HCT116 (cell line): ENCODE results near the gene ADM5. TPM values are rescaled to one million over a fixed set of nuclear protein-coding genes. Genes with fewer than 3 reads are reported as not detected.

ENCODE experiments used
- ATAC-seq: fragments of 200-7000 bp; cut with Tn5 transposase; 2 replicates; pipeline ENCODE4 v1.9.1; 2020; ENCODE audit warnings: mild to moderate bottlenecking, moderate library complexity
- BruUV-seq: library from RNA; stranded (reverse); fragments of 400-500 nt; replicated peaks from 2 replicates; lab custom pipeline; 2021; lab: Mats Ljungman, UMichigan
- CTCF ChIA-PET: fragments of 300-600 bp; sonication (Branson Sonifier 250); formaldehyde crosslinking; loops from one replicate; lab custom pipeline; 2021; ENCODE audit warnings: antibody characterized with exemption; lab: Charles Lee
- POLR2A ChIA-PET: fragments of 300-600, 350-600 bp; sonication (Branson Sonifier 250); formaldehyde crosslinking; loops from one replicate; lab custom pipeline; 2021; ENCODE audit warnings: antibody characterized with exemption; lab: Charles Lee
- RAD21 ChIA-PET, 2 experiments: fragments of 300-600 bp; sonication (Branson Sonifier 250); formaldehyde crosslinking; loops; one replicate each; lab custom pipeline; 2023; ENCODE audit warnings: low total read pairs in 2 of 2; ENCODE audit not compliant: uncharacterized antibody in 2 of 2, unreplicated experiment in 2 of 2, low non-redundant PET in 1 of 2; lab: Charles Lee
- DNase-seq: peaks from one replicate; pipeline ENCODE4 v3.0.0-alpha.2; 2010; ENCODE audit warnings: low read depth, low spot score
- H2AFZ ChIP-seq: fragments of 200-600 bp; shearing (Covaris generic), sonication (generic); 2 replicates; pipeline ENCODE4 v1.6.1; 2017; ENCODE audit warnings: low read depth, mixed run types, mixed read lengths, antibody characterized with exemption, low read length; ENCODE audit not compliant: poor library complexity, severe bottlenecking
- H3K27ac ChIP-seq: 2 replicates; pipeline ENCODE4 v1.5.1; 2012; ENCODE audit warnings: low read depth, low read length
- H3K27me3 ChIP-seq: fragments of 200-600 bp; sonication (generic); 2 replicates; pipeline ENCODE4 v1.6.1; 2016; ENCODE audit warnings: mixed run types, low read length, mixed read lengths; ENCODE audit not compliant: insufficient read depth
- H3K36me3 ChIP-seq, 2 experiments: fragments of 200-500 bp in 1 of 2; fragments of 200-600 bp in 1 of 2; sonication (Bioruptor generic) in 1 of 2; sonication (generic) in 1 of 2; 2 replicates each; pipeline versions ENCODE4 v1.5.1 to v1.6.1; 2014 to 2016; ENCODE audit warnings: low read length in 2 of 2, inconsistent platforms in 1 of 2, mixed read lengths in 1 of 2, mixed run types in 1 of 2; ENCODE audit not compliant: insufficient read depth in 2 of 2, control insufficient read depth in 1 of 2
- H3K4me1 ChIP-seq, 2 experiments: fragments of 200-600 bp in 1 of 2; sonication (generic) in 1 of 2; 2 replicates each; pipeline versions ENCODE4 v1.5.1 to v1.6.1; 2012 to 2017; ENCODE audit warnings: low read length in 2 of 2, inconsistent platforms in 1 of 2, mild to moderate bottlenecking in 1 of 2, mixed read lengths in 1 of 2, mixed run types in 1 of 2, moderate library complexity in 1 of 2; ENCODE audit not compliant: insufficient read depth in 2 of 2, control insufficient read depth in 1 of 2
- H3K4me2 ChIP-seq: fragments of 200-600 bp; sonication (generic); 2 replicates; pipeline ENCODE4 v1.6.1; 2017; ENCODE audit warnings: mixed run types, low read length, mixed read lengths
- H3K4me3 ChIP-seq, 2 experiments: fragments of 200-600 bp in 1 of 2; sonication (generic) in 1 of 2; replicated peaks in 1 of 2; 2 replicates each; pipeline ENCODE4 v1.5.1; 2011 to 2016; ENCODE audit warnings: low read length in 2 of 2, control low read depth in 1 of 2, low read depth in 1 of 2, mild to moderate bottlenecking in 1 of 2, mixed read lengths in 1 of 2, mixed run types in 1 of 2
- H3K79me2 ChIP-seq: fragments of 200-600 bp; sonication (generic); 2 replicates; pipeline ENCODE4 v1.6.1; 2017; ENCODE audit warnings: mild to moderate bottlenecking, mixed run types, low read length, moderate library complexity, mixed read lengths; ENCODE audit not compliant: insufficient read depth
- H3K9ac ChIP-seq: fragments of 200-600 bp; sonication (generic); 2 replicates; pipeline ENCODE4 v1.6.1; 2016; ENCODE audit warnings: low read length, mixed read lengths
- H3K9me2 ChIP-seq: fragments of 200-600 bp; sonication (generic), shearing (Covaris generic); 2 replicates; pipeline ENCODE4 v1.6.1; 2017; ENCODE audit warnings: mixed run types, mild to moderate bottlenecking, moderate library complexity; ENCODE audit not compliant: insufficient read depth
- H3K9me3 ChIP-seq, 2 experiments: fragments of 200-500 bp in 1 of 2; fragments of 200-600 bp in 1 of 2; sonication (Bioruptor generic) in 1 of 2; sonication (generic) in 1 of 2; 2 replicates each; pipeline ENCODE4 v1.6.1; 2014 to 2017; ENCODE audit warnings: low read length in 2 of 2, mixed read lengths in 2 of 2, inconsistent platforms in 1 of 2, low read depth in 1 of 2, mild to moderate bottlenecking in 1 of 2, mixed run types in 1 of 2, moderate library complexity in 1 of 2; ENCODE audit not compliant: control insufficient read depth in 1 of 2, insufficient read depth in 1 of 2
- H4K20me1 ChIP-seq: fragments of 200-600 bp; sonication (generic), shearing (Covaris generic); 2 replicates; pipeline ENCODE4 v1.6.1; 2017; ENCODE audit warnings: mixed run types, mild to moderate bottlenecking, moderate library complexity; ENCODE audit not compliant: insufficient read depth
- CBX3 ChIP-seq: IDR thresholded peaks from 2 replicates; pipeline ENCODE4 v1.6.1; 2012; ENCODE audit warnings: low read depth
- CEBPB ChIP-seq: IDR thresholded peaks from 2 replicates; pipeline ENCODE4 v1.6.1; 2012; ENCODE audit warnings: low read depth
- EGR1 ChIP-seq: IDR thresholded peaks from 2 replicates; pipeline ENCODE4 v1.6.1; 2012; ENCODE audit warnings: low read depth
- ELF1 ChIP-seq: IDR thresholded peaks from 2 replicates; pipeline ENCODE4 v1.6.1; 2012; ENCODE audit warnings: low read depth, borderline replicate concordance
- EZH2 ChIP-seq: fragments of 200-600 bp; sonication (generic); IDR thresholded peaks from 2 replicates; pipeline ENCODE4 v1.6.1; 2017; ENCODE audit warnings: antibody characterized with exemption, mixed run types
- EZH2phosphoT487 ChIP-seq: fragments of 200-600 bp; IDR thresholded peaks from 2 replicates; pipeline ENCODE4 v1.6.1; 2018; ENCODE audit warnings: antibody characterized with exemption, borderline replicate concordance
- JUND ChIP-seq: IDR thresholded peaks from 2 replicates; pipeline ENCODE4 v1.6.1; 2012
- POLR2AphosphoS5 ChIP-seq: IDR thresholded peaks from 2 replicates; pipeline ENCODE4 v1.6.1; 2011; ENCODE audit warnings: mild to moderate bottlenecking, low read depth, low read length, moderate library complexity
- SIN3A ChIP-seq: IDR thresholded peaks from 2 replicates; pipeline ENCODE4 v1.6.1; 2012; ENCODE audit warnings: low read depth
- SP1 ChIP-seq: IDR thresholded peaks from 2 replicates; pipeline ENCODE4 v1.6.1; 2012; ENCODE audit warnings: low read depth
- SRF ChIP-seq: IDR thresholded peaks from 2 replicates; pipeline ENCODE4 v1.6.1; 2012; ENCODE audit warnings: low read depth
- TCF7L2 ChIP-seq: IDR thresholded peaks from 2 replicates; pipeline ENCODE4 v1.7.0; 2011; ENCODE audit warnings: borderline replicate concordance, inconsistent platforms; ENCODE audit not compliant: insufficient read depth, insufficient read length; ENCODE audit errors: extremely low read depth
- YY1 ChIP-seq: IDR thresholded peaks from 2 replicates; pipeline ENCODE4 v1.6.1; 2011; ENCODE audit warnings: low read length, low read depth, moderate library complexity, mild to moderate bottlenecking; ENCODE audit not compliant: insufficient replicate concordance; ENCODE audit errors: extremely low read depth
- ZNF274 ChIP-seq: fragments of 200-500 bp; sonication (Bioruptor generic); IDR thresholded peaks from 2 replicates; pipeline ENCODE4 v1.6.1; 2014; ENCODE audit warnings: mild to moderate bottlenecking, low read depth, low read length, inconsistent platforms
- intact Hi-C: fragments of 100-400 bp; cut with micrococcal nuclease; formaldehyde crosslinking; loops from 2 replicates; pipeline ENCODE4 v1.10.0; 2022
- total RNA-seq: library from RNA; stranded (reverse); gene quantifications from one replicate; pipeline ENCODE4 v1.2.1, GENCODE V29; 2021; ENCODE audit not compliant: unreplicated experiment
- TF ChIP-seq, protein P1 (sequence below): IDR thresholded peaks from 2 replicates; pipeline ENCODE4 v1.6.1; 2011; ENCODE audit warnings: mild to moderate bottlenecking, low read length, moderate library complexity; ENCODE audit not compliant: insufficient replicate concordance; ENCODE audit errors: extremely low read depth
- TF ChIP-seq, protein P2 (sequence below): IDR thresholded peaks from 2 replicates; pipeline ENCODE4 v1.6.1; 2012; ENCODE audit warnings: low read depth

The ADM5 gene
- total RNA-seq, 1 experiment from 2014 or later: 12.1 TPM

DNA sequence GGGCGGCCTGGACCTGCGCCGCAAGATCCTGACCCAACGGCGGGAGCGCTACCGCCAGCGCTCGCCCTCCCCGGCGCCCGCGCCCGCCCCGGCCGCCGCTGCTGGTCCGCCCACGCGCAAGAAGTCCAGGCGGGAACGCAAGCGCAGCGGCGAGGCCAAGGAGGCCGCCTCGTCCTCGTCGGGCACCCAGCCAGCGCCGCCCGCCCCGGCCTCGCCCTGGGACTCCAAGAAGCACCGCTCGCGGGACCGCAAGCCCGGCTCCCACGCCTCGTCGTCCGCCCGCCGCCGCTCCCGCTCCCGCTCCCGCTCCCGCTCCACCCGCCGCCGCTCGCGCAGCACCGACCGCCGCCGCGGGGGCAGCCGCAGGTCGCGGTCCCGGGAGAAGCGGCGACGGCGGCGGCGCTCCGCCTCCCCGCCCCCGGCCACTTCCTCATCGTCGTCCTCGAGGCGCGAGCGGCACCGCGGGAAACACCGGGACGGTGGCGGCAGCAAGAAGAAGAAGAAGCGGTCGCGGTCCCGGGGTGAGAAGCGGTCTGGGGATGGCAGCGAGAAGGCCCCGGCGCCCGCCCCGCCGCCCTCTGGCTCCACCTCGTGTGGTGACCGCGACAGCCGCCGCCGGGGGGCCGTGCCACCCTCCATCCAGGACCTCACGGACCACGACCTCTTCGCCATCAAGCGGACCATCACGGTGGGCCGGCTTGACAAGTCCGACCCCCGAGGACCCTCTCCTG is 37.4 kb upstream of the ADM5 start:
- ATAC-seq: no peak
- POLR2A ChIA-PET: no interaction called here
- Histone ChIP-seq H3K27me3 (no peaks in the 10 kb centered on the region), H3K9me2 (no peaks in the 10 kb centered on the region), H3K4me2 (no peak overlapping the region), H2AFZ (no peak overlapping the region), H3K36me3 (peaks cover 36 to 42% of the 10 kb centered on the region in 2 experiments; a peak in 3 of 4 replicates), H3K9me3 (no peaks in the 10 kb centered on the region), H4K20me1 (no peaks in the 10 kb centered on the region), H3K4me1 (no peaks in the 10 kb centered on the region), H3K79me2 (peaks cover 36% of the 10 kb centered on the region; the same call in 1 of the 2 replicates), H3K9ac (no peak overlapping the region), H3K27ac (no peak overlapping the region), H3K4me3 (no peak overlapping the region)
- RAD21 ChIA-PET: no interaction called here
- DNase-seq: no peak
- intact Hi-C loops: no loop called here
- BruUV-seq: no TSS peak
- TF ChIP-seq ELF1 (no peak), SIN3A (no peak), TCF7L2 (no peak), CEBPB (no peak), YY1 (no peak), EGR1 (no peak), POLR2AphosphoS5 (no peak), EZH2 (no peak), ZNF274 (no peak), JUND (no peak), SP1 (no peak), CBX3 (no peak), SRF (no peak), EZH2phosphoT487 (no peak)
- TF ChIP-seq, protein P1, sequence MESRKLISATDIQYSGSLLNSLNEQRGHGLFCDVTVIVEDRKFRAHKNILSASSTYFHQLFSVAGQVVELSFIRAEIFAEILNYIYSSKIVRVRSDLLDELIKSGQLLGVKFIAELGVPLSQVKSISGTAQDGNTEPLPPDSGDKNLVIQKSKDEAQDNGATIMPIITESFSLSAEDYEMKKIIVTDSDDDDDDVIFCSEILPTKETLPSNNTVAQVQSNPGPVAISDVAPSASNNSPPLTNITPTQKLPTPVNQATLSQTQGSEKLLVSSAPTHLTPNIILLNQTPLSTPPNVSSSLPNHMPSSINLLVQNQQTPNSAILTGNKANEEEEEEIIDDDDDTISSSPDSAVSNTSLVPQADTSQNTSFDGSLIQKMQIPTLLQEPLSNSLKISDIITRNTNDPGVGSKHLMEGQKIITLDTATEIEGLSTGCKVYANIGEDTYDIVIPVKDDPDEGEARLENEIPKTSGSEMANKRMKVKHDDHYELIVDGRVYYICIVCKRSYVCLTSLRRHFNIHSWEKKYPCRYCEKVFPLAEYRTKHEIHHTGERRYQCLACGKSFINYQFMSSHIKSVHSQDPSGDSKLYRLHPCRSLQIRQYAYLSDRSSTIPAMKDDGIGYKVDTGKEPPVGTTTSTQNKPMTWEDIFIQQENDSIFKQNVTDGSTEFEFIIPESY: no peak
- TF ChIP-seq, protein P2, sequence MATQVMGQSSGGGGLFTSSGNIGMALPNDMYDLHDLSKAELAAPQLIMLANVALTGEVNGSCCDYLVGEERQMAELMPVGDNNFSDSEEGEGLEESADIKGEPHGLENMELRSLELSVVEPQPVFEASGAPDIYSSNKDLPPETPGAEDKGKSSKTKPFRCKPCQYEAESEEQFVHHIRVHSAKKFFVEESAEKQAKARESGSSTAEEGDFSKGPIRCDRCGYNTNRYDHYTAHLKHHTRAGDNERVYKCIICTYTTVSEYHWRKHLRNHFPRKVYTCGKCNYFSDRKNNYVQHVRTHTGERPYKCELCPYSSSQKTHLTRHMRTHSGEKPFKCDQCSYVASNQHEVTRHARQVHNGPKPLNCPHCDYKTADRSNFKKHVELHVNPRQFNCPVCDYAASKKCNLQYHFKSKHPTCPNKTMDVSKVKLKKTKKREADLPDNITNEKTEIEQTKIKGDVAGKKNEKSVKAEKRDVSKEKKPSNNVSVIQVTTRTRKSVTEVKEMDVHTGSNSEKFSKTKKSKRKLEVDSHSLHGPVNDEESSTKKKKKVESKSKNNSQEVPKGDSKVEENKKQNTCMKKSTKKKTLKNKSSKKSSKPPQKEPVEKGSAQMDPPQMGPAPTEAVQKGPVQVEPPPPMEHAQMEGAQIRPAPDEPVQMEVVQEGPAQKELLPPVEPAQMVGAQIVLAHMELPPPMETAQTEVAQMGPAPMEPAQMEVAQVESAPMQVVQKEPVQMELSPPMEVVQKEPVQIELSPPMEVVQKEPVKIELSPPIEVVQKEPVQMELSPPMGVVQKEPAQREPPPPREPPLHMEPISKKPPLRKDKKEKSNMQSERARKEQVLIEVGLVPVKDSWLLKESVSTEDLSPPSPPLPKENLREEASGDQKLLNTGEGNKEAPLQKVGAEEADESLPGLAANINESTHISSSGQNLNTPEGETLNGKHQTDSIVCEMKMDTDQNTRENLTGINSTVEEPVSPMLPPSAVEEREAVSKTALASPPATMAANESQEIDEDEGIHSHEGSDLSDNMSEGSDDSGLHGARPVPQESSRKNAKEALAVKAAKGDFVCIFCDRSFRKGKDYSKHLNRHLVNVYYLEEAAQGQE: no peak
- CTCF ChIA-PET: no interaction called here
